ENCODE measurements around the gene COL6A3.

The COL6A3 gene

DNA sequence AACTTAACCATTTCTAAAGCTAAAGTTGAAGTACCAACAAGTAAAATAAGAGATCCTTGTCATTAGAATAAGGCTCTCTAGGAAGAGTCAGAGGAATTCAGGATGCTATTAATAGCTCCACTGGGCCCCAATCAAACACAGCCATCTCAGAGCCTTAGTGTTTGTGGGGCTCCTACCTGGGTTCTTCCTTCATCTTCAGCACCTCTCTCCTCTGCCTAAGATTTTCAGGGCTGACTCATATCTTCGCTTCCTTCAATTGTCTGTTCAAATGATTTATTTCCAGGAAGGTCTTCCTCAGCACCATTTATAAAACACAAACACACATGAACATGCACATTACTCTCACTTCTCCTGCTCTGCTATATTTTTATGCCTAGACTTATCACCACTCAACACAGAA is 119.5 kb downstream of the COL6A3 start:
- DNase-seq (ENCODE audit: low spot score), result no peak

DNA sequence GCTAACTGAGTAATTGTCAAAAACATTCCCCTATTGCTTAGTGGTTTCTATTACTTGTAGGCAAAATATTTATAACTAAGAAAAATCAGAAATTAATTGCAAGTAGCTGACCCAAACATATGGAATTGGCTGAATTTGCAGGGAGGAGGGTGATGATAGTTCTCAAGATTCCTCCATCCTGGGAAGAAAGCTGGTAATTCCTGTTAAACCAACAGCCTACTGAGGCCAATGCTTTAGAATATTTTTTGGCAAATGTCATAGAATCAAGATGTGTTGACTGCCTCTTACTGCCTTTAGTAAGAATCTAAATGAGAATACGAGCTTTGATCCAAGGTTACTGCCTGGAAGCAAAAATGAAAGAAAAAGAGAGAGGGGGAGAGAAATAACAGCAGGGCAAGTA is 120.0 kb downstream of the COL6A3 start:
- no peak for DNase-seq (ENCODE audit: low spot score)

DNA sequence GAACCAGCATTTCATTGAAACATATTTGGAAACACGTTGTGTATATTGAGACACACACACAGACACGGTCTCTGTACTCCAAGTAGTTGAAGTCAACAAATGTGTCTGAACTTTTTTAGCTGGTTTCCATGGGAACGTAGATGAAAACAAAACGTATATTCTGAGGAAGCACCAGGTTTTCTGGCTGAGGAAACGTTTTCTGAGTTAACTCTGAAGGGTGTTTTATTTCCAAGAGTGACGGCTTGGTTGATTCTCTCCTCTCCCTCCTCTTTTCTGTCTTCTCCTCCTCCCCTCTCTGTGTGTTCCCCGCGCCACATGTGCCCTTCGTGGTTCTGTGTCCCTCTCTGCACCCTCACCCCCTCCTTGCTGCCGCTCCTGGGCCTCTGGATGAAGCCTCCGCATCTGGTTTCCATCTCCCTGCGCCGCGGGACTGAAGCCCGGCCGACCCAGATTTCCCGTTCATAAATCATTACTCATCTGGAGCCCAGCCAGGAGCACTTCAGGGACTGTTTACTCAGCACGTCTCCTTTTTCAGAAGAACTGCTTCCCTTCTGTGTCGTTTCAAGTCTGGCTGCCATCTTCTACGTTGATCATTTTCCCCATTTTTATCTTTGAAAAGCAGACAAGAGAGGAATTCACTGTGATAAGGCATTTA is 122.7 kb downstream of the COL6A3 start:
- peak; percentile 13 for DNase-seq (ENCODE audit: low spot score)

DNA sequence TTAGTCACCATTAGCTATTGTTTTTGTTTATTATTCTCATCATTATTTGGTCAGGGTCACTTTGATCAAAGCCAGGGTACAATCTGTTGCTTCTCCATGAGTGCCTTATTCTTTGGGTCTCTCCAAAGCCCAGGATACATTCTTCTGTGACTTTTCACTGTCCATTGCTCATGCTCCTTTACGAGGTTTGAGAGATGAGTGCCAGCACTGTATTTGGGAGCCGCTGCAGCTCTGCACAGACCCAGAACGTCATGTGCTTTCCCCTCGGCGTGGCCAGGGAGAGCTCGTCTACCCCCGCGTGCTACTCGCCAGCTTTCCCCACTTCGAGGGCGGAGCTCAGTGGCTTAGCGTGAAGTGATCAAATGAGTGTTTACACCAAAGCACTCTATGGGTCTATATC is 123.7 kb downstream of the COL6A3 start:
- no peak for DNase-seq (ENCODE audit: low spot score)

DNA sequence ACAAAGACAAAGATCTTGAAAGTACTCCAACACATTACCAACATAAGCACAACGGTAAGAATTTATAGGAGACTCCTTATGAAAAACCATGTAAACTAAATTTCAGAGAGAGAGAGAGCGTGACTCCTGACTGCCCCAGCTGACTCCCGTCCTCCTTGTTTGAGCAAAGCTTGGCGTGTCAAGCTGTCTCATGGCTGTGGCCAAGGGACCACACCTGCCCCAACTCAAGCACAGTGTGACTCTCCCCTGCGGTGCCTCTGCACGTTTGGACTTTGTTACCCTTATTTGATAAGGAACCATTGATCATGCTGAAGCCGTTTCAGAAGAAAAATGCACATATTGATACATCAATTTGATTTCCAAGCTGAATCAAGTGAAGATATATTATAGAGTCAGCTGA is 124.8 kb downstream of the COL6A3 start:
- no peak for DNase-seq (ENCODE audit: low spot score)

DNA sequence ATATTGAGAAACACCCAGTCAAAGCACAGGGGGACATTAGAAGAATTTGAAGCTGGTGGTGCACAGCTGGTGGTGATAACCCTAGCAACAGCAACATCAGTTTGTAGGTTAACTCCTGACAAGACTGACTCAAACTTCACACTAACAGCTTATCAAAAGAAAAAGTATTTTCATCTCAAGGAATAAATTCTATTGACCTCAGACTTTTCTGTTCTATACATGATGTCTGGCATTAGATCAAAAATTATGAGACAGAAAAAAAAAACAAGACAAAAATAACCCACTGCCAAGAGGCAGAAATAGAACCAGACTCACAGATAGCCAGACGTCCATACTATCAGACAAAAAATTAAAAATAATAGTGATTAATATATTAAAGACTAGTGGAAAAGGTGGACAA is 126.1 kb downstream of the COL6A3 start:
- DNase-seq (ENCODE audit: low spot score), result no peak

DNA sequence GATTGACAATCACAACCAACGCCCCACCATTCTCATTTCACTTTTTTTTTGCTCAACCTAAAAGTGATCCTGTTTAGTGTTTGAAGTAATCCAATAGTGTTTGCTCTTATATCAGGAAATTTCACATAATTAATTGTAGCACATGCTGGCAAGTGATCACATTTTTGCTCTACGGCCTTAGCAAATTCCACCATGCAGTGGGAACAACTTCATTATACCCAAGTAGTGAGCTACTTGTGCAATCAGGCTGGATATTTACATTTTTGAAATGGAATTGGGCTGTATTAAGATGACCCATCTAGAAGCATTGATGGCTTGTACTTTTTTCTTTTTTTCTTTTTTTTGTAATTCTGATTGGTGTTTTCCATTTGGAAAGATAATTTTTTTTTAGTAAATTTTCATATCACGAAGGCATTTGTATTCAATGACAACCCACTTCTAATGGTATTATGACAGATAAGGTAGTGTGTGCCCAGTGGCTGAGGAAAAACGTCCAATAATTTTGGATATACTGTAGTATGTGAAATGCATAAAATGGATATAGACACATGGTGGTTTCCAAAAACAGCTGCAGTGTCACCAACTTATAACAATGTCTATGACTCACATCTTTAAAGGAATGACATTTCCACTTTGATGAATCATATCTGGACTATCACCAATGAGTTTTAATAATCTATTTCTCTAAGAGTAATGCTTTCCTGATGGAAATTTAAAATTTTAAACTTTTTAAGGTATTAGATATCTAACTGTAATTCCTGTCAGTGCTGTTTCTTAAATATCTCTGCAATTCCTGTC is 130.6 kb downstream of the COL6A3 start:
- no peak for DNase-seq (ENCODE audit: low spot score)

DNA sequence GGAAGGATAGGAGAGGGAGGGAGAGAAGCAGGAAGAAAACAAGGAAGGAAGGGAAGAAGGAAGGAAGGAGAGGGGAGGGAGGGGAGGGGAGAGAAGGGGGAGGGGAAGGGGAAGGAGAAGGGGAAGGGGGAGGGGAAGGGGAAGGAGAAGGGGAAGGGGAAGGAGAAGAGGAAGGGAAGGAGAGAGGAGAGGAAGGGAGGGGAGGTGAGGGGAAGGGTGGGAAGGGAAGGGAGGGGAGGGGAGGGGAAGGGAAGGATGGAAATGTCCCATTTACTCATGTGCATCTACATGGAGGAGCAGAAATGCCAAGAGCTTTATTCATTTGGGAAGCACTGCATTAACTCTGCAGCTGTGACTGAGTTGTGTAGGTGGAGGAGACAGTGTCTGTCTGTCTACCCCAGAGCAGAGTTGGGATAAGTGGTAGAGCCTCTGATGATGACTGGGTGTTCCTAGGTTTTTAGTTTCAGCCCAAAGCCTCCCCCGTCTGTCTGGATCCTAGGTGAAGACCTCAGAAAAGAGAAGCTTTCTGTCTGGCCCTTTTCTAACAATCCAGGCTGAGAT is 131.3 kb downstream of the COL6A3 start:
- no peak for DNase-seq (ENCODE audit: low spot score)

DNA sequence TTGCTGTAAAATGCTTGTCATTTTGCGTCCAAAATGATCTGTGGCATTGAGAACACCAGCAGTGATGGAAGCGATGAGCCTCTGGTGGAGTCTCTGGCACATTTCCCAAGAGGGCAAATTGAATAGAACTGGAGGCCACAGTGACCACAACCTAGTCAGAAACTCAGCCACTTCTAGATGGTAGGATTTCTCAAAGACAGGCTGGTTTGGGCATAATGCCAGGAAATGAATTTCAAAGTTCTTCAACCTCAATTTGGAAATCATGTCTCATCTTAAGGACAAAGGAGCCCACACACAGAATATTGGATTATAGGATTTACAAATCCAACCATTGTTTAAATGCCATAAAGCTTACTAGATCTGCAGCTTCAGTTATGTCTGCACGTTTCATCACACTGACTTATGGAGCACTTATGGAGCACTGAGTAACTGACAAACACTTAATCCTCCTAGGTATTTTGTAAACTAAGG is 132.1 kb downstream of the COL6A3 start:
- no peak for DNase-seq (ENCODE audit: low spot score)

DNA sequence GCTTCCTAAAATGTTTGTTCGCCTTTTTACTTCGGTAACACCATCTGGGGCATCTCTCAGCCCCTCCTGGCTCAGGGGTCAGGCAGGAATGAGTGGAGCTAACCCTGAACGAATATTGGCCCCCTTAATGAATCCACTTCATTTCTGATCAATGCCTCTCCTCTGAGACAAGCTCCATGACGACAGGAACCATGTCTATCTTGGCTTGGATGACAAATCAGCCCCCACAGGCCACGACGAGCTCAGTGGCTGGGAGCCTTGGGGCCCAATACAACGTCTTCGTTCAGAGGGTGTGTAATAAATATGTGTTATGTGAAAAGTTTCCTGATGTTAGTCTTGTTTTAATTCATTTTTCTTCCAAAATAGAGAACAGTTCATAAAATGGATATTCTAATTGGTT is 133.0 kb downstream of the COL6A3 start:
- no peak for DNase-seq (ENCODE audit: low spot score)

DNA sequence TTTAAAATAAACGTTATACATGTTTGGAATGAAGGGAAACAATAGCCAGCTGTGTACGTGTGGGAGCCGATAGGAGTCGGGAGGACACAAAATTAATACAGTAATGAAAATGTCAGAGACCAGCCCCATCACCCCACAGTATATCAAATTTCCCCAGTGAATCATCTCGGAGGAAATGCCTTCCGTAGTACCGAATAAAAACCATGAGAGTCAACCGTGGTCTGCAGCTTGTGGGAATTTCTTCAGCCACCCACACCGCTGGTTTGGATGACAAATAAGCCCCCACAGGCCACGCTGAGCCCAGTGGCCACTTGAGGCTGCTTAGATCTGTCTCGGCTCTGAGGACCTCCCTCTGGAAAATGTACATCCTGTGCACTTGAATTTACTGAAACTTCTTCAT is 133.7 kb downstream of the COL6A3 start:
- DNase-seq (ENCODE audit: low spot score), result no peak

DNA sequence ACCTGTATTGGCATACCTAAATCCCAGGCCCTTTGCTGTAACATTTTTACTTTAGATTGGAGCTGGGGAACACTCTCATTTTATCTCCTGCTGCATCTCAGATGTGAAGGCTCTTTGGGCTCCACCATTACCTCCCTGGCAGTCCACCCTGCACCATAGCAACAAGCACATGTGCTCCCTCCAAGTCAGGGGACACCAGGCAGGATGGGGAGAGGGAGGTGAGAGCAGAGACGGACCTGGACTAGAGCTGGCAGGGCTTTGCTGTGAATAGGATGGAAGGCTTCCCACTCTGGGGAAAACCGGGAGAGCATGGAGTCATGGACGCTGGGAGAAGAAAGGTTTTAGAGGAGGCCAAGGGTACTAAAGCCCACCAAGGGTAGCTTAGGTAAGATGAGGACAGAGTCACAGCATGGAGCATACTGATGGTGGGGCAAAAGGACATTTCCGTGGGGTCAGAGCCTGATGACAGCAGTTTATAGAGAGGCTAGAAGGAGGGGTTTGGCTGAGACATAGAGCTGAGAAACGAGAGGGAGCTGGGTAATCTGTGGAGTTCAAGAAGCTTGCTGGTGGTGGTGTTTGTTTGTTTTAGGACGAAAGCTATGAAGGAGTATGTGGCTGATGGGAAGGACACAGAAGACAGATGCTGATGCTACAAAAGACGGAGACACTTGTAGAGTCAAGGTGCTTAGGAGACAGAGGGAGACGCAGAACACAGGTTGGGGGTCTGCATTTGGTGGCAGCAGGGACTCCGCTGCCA is 134.8 kb downstream of the COL6A3 start:
- DNase-seq (ENCODE audit: low spot score), result no peak

DNA sequence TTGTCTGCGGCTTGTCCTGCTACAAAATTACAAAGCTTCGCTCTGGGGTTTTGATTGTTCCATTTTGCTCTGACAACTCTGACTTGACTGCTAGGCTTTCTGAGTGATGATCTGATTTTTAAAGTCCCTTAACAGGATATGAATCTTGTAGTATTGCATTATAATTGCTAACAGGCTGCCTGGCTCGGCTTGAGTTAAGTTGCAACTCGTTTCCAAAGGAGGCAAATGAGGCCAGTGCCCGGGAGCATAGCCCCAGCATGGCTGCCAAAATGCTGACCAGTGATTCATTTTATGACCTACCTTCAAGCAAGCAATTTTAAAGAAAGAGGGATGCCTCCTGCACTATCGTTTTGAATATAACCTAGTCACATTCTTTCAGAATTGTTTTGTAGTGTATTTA is 135.4 kb downstream of the COL6A3 start:
- DNase-seq (ENCODE audit: low spot score), result no peak

DNA sequence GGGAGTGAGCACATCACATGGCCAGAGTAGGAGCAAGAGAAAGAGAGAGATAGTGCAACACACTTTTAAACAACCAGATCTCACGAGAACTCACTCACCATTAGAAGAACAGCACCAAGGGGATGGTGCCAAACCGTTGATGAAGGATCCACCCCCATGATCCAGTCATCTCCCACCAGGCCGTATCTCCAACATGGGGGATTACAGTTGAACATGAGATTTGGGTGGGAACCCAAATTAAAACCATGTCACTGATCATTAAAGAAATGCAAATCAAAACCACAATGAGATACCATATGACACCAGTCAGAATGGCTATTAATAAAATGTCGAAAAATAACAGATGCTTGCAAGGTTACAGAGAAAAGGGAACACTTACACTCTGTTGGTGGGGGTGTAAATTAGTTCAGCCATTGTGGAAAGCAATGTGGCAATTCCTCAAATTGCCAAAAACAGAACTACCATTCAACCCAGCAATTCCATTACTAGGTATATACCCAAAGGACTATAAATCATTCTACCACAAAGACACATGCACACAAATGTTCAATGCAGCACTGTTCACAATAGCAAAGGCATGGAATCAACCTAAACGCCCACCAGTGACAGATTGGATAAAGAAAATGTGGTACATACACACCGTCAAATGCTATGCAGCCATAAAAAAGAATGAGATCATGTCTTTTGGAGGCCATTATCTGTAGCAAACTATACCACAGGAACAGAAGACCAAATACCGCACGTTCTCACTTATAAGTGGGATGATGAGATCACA is 137.1 kb downstream of the COL6A3 start:
- no peak for DNase-seq (ENCODE audit: low spot score)

Measured in CD4-positive, alpha-beta T cell treated with Interleukin-2 at 100 ng/mL for 4 hours (primary cell).